ELF-1 (cell line): ENCODE data around the gene GRIK1.

Experiments
- DNase-seq: peaks from one replicate; pipeline ENCODE4 v3.0.0-alpha.2; 2016; ENCODE audit warnings: low read depth, low spot score

Gene GRIK1

DNA sequence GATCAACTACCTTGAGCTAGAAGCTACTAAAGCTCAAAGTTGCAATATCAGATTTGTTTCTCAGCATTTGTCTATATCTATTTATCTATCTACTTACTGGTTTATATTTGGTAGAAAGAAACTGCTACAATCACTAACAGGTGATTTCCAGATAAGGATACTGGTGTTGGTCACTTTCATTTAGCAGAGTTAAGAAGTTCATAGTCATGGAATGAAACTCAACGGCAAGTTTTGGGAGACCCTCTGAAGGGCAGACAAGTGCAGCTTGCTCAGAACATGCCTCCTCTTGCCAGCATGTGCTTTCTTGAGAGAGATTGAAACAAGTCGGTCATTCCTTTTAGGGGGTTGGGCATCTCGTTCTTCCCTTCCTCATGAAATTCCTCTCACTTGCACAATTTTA is 296.5 kb downstream of the GRIK1 start:
- DNase-seq, result no peak

DNA sequence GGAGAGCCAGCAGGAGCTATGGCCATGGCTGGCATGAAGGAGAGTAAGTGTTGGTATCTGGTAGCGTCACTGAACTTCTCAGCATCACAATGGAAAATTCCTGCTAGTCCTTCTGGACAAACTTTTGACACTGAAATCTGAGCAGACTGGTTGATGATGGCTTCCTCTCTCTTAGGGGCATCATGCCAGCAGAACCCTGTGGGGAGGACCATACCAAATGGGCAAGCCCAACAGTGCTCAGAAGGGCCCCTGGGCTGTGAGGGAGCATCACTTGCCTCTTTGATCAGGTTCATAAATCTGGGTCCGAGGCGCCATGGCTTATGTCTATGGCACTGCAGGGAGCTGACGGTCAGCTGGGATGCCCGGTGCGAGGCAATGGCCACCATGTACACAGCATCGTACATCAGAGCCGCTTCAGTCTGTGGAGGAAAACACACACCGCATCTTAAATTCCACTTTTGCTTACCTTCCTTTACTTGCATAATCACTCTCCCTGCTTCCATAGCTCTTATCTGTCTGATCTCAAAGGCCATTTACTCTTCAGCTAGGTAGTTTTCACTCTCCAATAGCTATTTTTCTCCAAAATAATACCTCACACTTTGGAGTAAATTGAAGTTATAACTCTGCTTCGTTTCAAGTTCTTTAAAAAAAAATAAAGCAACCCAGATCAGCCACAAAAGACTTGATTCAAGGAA is 297.1 kb downstream of the GRIK1 start:
- DNase-seq, result no peak

DNA sequence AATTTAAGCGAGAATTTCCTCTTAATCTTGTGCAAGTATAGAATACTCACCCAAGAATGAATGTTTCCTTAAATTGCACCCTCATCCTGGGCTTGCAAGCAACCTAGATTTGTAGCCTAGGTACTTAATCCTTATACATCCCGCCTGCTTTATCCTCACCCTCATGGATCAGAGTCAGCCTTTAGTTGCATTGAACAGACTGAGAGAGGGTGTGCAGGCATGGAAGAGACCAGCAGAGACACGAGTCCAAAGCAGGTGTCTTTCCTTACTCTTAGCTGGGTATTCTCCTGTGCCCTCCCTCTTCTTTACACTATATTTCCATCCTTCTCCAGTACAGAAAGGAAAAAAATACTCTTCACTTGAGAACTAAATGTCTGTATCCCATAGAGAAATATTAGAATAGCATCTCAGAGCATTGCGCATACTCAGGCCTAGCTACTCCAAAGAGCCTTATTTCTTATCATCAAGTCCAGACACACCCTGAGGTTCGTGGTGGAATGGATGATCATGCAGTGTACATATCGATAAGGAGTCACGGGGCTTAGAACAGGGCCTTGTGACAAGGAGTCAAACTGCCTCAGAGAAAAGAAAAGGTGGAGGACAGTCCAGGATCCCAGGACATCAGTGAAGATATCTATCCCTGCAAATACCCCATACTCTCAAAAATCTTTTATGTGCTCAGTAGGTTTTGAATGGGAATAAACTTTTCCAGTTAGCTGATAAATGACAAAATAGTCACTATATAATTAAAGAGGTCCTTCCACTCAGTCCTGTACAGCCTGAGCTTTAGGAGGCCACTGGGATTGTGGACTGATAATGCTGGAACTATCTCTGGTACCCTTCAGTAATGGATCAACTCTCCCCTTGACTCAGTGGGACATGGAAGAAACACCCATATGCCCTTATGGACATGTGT is 297.9 kb downstream of the GRIK1 start:
- DNase-seq, result no peak

DNA sequence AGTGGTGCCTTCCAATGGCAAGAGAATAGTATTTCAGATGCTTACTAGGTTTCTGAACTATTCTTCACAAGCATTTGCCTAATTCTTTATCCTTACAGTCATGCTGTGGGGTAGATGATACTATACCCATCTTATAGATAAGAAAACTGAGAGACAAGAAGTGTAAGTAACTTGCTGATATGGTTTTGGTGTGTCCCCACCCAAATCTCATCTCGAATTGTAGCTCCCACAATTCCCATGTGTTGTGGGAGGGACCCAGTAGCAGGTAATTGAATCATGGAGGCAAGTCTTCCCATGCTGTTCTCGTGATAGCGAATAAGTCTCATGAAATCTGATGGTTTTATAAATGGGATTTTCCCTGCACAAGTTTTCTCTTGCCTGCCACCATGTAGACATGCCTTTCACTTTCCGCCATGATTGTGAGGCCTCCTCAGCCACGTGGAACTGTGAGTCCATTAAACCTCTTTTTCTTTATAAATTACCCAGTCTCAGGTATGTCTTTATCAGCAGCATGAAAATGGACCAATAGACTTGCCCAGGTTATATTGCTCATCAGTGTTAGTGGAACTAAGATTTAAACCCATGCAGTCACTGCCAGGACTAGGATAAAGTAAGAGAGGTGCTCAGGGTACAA is 298.7 kb downstream of the GRIK1 start:
- no peak for DNase-seq

DNA sequence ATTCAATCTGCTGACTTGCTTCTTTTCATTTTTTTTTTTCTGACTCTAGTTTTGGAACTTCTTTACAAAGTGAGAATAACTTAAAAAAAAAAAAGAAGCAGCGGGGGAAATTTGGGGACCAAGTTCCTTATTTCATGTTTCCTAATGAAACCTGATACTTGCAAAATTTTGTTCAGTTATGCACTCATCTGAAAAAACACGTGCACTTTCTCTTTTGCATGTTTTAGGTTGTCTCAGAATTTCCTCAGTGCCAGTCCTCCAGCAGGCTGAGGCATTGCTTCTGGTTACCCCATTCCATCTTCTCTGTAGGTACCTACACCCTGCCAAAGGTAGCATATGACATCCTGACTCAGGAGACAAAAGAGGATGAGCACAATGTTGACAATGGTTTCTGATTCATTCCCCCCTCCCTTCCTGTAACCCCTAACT is 299.7 kb downstream of the GRIK1 start:
- no peak for DNase-seq

DNA sequence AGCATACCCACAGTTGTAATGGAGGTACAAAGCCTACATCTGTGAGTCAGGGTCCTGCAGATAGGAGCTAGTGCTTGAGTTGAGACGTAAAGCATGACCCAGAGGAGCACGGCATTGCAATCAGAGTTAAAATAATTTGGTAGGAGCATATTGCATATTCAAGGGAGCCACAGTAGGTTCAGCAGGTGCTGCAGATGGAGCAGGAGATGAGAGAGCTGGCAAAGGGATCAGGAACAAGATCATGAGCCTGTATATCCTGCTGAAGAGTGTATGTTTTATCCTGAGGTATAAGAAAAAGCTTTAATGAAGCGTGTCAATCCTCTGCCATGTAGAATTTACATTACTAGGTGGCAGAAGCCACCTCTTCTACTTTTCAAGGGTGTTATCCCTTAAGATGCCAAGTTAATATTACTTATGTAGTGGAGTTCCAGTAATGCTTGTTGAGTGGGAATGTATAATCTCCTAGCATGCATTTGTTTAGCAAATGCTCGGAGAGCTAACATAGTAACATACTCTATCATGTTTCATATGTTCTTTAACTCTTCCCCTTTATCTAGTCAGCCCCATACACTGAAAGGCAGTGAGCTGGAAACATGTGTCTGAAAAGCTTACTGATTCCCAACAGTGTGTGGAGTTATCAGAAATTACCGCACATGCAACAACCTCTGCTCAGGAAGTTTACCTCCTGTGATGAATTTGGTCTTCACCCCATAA is 300.3 kb downstream of the GRIK1 start:
- no peak for DNase-seq

DNA sequence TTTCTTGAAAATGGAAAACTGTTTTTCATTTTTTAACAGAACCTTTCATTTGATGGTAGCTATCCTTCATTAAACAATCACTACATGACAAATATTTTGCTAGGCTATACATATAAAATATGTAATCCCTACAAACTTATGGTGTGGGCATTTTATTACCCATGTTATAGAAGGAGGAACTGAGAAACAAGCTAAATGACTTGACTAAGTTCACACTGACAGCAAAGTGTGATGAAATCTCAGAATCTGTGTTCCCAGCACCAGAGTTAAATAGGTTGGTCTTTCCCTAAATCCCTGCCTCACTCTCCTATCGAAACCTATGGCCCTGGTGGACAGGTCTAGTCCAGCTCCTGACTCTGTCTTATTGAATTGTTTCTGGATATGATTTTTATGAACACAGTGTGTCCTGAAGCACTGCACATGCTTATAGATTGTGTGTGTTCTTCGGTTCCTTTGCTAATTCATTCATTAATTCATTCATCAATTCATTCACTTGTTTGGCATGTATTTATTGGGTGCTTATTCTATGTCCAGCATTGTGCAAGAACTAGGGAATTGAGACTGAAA is 301.0 kb downstream of the GRIK1 start:
- no peak for DNase-seq

DNA sequence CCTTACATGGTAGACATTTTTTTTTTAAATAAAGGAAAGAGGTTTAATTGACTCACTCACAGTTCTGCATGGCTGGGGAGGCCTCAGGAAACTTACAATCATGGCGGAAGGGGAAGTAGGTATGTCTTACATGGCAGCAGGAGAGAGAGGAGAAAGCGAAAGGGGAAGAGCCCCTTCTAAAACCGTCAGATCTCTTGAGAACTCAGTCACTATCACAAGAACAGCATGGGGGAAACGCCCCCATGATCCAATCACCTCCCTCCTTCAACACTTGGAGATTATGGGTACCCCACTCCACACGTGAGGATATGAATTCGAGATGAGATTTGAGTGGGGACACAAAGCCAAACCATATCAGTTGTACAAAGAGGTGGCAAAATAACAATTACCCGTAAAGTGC is 301.7 kb downstream of the GRIK1 start:
- no peak for DNase-seq

DNA sequence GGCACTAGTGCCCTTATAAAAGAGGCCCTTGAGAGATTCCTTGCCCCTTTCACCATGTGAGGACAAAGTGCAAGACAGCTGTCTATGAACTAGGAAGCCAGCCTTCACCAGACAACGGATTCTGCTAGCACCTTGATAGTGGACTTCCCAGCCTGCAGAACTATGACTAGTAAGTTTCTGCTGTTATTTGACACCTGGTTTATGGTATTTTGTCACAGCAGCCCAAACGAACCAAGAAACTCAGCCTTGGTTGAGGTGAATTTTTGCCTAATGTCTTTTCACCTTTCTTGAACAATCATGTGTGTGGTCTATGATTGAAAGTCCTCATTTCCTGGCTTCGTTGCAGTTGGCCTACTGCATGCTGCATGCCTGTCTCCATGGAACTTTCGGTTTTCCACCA is 302.2 kb downstream of the GRIK1 start:
- no peak for DNase-seq

DNA sequence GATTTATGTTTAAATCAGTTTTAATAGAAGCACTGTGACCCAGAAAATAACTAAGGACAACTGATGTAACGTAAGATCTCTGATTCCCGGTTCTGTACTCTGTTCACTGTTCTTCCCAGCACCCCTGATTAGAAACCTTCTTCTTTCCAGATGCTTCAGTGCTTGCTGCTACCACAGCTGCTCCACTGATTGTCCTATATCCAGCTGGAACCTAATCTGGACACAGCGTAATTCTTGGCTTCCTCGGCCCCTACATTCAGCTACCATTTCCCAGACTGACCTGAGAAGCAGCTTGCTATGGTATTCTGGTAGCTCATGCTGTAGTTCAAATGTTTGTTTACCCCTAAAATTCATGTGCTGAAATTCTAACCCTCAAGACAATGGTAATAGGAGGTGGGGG is 302.7 kb downstream of the GRIK1 start:
- no peak for DNase-seq

DNA sequence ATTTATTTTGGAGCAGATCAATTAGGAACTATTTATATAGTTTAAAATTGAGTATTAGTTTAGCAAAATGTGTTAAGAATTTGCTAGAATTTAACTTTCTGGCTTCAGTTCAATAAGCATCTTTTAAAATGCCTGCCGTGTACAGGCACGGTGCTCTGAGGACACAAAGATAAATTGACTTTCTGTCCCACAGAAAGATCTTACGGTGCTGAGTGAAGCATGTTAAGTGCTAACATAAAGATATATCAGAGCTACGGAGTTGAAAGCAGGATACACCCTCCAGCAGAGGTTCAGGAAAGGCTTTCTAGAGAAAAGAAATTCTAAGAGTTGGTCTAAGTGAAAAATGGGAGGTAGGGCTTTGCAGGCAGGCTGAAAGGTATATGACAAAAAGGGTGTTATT is 305.4 kb downstream of the GRIK1 start:
- DNase-seq, result no peak

DNA sequence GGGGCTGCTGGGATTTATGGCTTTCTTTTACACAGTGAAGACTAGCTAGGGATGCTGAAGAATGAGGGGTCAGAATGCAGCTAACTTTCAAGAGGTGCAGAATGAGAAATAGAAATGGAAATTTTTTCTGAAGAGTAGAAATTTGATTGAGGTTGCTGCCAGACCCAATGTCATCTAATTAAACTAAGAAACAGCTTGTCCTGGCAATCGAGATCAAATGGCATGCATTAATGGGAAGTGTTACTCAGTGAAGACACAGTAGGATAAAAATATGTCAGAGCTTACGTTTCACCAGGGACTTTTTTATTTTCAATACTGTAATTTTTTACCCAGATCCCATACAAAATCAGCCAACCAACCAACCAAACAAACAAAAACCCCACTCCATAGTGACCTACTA is 306.0 kb downstream of the GRIK1 start:
- no peak for DNase-seq

DNA sequence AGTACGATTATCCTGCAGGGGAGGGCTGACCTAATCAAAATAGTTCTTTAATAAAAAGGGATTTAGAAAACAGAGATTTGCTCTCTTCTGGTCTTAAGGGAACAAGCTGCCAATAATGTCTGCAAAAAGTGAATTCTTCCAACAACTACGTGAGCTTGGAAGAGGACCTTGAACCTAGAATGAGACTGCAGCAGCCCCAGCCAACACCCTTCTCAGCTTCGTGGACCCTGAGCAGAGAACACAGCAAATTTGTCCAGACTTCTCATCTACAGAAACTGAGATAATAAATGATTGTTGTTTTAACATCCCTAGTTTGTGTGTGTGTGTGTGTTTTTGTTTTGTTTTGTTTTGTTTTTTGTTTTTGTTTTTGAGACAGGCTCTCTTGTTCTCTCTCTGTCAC is 309.4 kb downstream of the GRIK1 start:
- no peak for DNase-seq

DNA sequence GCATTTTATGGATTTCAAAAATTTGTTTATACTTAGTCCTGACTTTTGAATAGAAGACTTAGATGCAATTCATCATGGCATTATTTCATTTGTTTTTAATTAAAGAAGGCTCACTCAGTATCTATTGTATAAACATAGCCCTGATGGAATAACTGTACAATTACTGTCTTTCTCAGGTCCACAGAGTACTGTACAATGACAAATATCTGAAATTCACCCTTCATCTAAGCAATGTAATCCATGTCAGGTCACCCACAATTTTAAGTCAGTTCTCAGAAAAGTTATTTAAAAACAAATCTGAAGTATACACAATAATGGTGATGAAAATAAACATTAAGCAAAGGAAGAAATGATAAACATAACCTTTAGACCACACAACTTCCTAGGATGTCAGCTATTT is 311.9 kb downstream of the GRIK1 start:
- DNase-seq, result no peak

DNA sequence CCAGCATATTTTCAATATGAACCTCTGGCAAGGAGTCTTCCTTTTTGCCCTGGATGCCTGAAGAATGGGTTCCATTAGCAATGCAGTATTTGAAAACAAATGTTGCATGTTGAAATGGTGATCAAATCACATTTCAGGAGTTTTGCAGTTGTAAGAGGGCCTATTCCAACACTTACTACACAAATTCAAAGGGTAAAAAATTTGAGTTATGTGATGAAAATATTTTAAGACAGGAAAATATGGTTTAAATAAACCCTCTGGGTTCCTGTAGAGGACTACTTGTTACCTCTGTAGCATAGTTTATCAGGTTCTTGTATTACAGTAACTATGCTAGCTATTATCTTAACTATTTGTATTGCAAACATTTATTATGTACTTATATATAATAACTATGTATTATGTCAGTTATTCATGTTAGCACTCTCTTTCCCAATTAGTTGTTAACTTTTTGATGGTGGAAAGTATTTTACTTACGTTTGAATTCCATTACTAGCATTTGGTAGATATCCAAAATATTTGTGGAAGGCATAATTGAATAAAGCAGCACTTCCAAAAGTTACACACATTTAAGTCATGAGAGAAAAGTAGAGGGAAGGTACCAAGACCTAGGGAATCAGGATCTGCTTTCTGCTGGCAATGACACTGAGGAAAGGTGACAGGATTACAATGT is 312.9 kb downstream of the GRIK1 start:
- DNase-seq, result no peak

DNA sequence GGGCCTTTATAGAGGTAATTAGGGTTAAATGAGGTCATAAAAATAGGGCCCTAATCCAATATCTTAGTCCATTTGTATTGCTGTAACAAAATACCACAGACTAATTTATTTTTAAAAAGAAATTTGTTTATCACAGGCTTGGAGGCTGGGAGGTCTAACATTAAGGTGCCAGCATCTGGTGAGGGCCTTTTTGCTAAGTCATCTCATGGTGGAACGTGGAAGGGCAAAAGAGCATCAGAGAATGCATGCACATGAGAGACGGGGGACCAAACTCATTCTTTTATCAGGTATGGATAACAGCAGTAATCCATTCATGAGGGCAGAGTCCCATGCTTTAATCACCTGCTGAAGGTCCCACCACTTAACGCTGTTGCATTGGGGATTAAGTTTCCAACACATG is 313.8 kb downstream of the GRIK1 start:
- DNase-seq, result no peak

DNA sequence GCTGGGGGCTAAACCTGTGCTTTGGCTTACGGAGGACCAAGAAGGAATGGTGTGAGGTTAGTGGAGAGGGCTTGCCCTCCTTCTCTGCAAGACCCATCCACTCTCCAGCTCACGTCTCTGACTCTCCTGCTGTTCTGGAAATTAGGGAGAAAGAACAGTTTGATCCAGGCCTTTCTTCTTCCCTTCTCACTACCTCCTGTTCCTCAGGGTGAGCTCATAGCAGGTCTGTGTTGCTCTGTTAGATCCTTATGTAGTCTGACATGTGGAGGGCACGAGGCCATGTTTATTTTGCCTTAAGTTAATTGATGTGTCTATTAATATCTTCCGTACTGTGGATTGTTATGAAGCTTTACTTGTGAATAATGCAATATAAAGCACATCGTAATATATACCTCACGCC is 315.0 kb downstream of the GRIK1 start:
- no peak for DNase-seq

DNA sequence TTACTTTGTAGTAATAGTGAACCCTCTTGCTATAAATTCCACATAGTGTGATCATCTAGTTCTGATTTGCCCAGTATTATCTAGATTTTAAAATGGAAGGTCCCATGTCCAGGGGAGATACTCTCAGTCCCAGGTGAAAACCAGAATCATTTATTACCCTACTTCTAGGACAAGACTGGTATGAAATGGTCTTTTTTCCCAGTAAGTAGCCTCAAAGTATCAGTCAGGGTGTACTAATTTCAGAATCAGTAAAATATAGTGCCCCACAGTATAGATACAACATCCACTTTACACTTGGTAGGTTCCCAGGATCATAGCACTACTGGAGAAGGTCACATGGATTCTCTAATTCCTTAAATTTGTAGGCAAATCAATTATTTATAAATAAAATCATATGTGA is 318.3 kb downstream of the GRIK1 start:
- DNase-seq, result no peak

DNA sequence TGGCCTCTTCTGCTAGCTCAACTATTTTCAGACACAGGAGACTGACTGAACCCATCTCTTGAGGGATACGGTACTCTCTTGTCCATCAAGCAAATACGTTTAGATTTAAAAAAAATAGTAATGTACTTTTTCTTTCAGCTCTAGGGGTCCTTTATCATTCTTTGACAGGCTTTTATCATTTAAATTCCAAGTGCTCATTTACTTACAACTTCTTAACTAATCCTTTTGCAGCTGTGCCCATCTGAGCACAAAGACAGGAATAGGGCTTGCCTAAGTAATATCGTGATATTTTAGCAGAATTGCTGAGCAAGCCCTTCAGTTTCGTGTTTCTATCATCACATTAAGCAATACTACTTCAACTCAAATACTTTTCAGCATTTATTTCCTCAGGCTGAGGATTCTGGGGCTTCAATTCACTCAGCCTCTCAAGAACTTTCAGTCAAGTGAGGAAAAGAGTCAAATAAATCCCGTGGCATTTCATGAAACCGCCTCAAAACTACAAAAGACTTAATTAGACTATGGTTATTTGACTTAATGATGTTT is 323.5 kb downstream of the GRIK1 start:
- DNase-seq, result no peak

DNA sequence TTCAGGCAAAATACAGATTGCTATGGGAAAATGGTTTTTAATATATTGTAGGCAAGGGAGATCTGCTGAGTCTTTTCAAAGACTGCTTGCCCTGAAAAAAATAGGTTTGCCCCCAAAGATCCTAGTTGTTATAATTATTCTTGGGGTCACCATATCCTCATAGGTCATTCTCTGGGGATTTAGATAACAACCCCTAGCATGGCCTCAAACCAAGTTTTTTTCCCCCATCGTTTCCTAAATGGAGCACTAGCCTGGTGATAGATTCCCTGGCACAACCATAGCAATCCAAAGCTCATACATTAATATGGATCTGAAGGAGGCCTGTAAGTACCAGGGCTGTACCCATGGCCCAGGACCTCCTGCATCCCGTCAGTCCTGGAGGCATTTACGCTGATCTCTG is 325.9 kb downstream of the GRIK1 start:
- no peak for DNase-seq

DNA sequence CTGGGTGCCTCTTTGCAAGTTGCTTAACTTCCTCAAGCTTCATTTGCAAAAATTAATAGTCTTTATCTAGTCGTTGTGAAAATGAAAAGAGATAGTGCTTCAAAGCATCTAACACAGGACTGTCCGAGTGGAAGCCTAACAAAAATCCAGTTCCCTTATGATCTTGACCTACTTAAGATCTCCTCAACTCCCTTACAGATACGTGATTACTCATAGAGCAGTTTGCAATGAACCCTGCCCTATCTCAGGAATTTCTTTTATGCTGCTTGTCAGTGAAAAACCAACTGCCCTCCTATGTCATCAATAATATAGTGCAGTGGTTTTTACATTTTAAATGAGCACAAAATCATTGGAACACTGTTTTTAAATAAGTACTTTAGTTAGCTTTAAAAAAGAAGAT is 326.8 kb downstream of the GRIK1 start:
- no peak for DNase-seq
